Raji (cell line): ENCODE data around the gene CC2D1B.
A peak's percentile ranks its signal among the peaks of the same experiment; 100 is the strongest.

Experiments
- POLR2A ChIP-seq: IDR thresholded peaks from 2 replicates; pipeline ENCODE4 v1.6.1; 2011; ENCODE audit warnings: low read depth, low read length, control low read depth; ENCODE audit not compliant: insufficient read depth

Gene CC2D1B, protein sequence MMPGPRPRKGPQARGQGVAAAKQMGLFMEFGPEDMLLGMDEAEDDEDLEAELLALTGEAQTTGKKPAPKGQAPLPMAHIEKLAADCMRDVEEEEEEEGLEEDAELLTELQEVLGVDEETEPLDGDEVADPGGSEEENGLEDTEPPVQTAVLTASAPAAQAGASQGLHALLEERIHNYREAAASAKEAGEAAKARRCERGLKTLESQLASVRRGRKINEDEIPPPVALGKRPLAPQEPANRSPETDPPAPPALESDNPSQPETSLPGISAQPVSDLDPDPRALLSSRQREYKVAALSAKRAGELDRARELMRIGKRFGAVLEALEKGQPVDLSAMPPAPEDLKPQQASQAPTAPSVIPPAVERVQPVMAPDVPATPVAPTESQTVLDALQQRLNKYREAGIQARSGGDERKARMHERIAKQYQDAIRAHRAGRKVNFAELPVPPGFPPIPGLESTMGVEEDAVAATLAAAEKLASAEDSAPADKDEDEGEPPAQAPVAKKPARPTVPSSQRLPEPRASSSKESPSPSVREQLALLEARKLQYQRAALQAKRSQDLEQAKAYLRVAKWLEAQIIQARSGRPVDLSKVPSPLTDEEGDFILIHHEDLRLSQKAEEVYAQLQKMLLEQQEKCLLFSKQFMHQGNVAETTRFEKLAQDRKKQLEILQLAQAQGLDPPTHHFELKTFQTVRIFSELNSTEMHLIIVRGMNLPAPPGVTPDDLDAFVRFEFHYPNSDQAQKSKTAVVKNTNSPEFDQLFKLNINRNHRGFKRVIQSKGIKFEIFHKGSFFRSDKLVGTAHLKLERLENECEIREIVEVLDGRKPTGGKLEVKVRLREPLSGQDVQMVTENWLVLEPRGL

DNA sequence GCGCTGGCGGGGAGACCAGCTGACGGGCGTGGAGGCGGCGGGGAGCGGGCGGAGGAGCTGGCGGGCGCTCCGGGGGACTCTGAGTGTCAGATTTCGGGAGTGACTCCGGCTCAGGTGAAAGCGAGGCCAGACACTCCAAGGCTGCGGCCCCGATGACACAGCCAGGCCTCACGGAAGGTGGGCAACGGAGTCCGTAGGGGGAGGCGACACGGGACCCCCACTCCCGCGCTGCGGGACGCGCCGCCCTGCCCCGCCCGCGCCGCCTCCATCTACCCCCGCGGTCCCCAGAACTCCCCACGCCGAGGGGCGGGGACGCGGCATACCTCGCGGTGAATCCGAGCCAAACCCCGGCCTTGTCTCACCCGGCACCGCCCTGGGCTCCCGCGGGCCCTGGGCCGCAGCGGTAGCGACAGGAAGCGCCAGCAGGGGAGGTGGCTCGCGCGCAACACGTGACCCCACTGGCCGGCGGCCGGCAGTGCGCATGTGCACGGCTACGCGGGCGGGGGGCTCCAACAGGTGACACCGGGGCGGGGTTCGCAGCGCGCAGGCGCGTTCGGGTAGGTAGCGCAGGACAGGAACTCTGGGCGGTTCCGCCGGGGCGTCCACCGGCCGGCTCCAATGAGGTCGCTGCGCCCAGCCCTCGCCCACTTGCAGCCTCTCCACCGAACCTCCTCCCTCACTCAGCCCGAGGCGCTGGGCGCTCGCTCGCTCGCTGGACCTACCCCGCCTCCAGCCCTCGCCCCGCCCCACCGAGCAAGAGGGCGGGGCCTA is at the start of gene CC2D1B:
CC2D1B (minus strand) TSS at position 460 of the 771 bp plus-strand sequence. CDS start 1,585 bp downstream, outside the sequence.
- peak; percentile 94 for TF ChIP-seq POLR2A

DNA sequence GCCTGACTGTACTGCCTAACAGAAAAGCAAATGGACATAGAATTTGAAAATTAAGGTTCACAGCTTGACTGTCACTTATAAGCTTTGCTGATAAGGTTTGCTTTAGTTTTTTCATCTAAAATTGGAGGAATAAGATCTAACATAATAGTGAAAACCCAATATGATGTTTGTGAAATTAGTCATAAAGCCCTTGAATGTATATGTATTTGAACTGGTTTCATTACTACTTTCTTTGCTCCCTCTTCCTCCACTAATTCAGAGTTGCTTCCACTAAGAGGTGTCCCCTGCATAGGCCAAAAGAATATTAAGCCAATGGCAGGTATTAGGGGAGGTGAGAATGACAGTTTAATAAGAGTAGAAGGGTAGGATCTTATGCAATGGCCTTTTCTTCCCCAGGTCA is 48.9 kb upstream of the CC2D1B start:
- TF ChIP-seq POLR2A = no peak

DNA sequence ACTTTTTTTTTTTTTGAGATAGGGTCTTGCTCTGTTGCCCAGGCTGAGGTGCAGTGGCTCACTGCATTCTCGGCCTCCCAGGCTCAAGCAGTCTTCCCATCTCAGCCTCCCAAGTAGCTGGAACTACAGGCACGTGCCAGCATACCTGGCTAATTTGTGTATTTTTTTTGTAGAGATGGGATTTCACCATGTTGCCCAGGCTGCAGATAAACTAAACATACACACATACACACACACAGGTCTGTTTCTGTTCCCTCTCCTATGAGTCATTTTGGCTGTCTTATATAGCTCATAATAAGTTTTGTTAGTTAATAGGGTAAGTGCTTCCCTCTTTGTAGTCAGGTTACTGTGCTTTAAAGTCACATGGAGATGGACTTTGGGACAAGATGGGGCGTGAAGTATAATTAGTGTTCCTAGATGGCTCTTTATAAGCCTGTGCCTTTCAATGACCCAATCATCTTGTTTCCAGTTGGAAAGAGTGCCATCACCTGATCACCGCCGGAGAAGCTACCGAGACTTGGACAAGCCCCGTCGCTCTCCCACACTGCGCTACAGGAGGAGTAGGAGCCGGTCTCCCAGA is 47.5 kb upstream of the CC2D1B start:
- no peak for TF ChIP-seq POLR2A

DNA sequence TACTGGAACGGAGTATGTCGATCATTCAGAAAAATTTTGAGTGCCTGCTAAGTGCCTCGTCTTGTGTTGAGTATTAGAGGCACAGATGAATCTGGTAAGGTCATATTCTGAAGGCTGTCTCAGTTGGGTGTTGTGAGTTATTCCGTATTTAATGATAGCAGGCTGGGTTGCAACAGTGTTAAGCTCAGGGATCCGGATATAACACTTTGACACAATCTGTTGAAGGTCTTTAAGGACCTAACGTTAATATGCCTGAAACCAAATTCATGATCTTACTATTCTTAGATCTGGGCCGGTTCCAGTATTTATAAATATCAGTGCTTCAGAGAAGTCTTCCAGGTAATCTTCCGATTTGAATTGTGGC is 39.0 kb upstream of the CC2D1B start:
- no peak for TF ChIP-seq POLR2A

DNA sequence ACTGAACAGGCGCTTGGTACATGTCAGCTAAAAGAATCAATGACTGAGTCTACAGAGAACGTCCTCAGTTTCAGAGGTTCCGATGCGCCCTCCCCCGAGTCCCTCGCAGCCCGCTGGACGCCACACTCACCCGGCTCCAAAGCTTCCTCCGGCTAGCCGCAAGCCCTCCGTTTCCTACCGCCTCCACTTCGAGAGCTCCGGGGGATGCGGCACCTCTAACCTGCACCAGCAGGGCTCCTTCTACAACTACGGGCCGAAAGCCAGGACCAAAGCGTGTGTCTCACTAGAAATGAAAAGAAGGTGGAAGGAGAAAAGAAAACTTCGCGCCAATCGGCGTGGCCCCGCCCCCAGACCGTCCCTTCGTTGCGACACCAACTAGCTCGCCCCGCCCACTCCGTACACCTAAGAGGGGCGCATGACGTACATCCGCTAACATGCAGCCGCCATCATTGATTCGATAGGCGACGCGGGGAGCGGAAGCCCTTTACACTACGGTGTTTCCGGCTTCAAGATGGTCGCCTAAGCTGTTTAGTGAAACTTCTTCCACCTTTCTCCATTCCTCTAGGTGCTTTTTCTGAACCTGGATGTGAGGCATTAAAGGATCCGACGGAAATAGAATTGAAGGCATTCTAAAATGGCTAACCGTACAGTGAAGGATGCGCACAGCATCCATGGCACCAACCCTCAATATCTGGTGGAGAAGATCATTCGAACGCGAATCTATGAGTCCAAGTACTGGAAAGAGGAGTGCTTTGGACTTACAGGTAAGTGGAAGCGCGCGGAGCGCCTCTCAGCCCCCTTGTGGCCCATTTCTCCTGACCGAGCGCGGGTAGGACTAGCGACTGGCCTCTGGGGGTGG is 38.3 kb upstream of the CC2D1B start, which contains the start of the genes ORC1 and PRPF38A:
ORC1 (minus strand) TSS at position 308 of the 859 bp plus-strand sequence. CDS start 2,200 bp downstream, outside the sequence.
PRPF38A (plus strand) TSS at position 487 of the 859 bp plus-strand sequence; CDS start at position 635, 148 bp downstream.
- peak; percentile 90 for TF ChIP-seq POLR2A

DNA sequence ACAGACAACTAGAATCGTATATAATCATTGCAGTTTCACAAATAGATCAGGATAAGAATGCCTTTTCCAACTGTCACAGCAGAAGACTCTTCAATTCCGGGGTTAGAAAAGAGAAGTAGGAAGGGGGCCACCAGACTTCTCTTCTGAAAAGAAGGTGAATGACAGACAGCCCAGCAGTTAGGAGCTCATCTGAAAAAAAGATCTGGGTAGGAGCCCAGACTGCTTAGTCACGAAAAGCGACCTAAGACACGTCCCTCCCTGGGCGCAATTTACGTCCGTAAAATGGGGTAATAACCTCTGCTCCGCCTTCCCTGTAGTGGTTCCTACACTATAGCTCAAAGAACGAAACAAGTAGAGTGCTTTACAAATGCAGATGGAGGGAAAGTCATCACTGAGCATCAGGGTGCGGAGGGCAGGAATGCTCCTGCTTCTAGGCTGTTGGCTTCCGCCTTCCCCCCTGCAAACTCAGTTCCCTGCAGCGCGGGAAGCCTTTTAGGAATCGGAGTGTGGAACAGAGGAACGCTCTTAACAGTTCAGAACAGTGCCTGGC is 37.6 kb upstream of the CC2D1B start:
- TF ChIP-seq POLR2A = no peak

DNA sequence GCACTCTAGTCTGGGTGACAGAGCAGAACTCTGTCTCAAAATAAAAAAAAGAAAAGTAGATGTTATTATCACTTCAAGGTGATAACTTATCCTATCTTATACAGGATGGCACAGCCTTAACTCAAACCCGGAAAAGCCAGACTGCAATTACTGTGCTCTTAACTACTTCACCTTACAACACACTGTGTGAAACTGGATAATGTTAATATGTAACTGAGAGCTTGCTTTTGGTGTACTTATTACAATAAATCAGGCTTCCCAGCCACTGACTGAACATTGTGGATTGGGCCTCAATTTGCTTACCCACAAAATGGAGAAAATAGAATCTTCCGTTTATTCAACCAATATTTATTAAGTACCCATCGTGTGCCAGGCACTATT is 36.8 kb upstream of the CC2D1B start:
- no peak for TF ChIP-seq POLR2A

DNA sequence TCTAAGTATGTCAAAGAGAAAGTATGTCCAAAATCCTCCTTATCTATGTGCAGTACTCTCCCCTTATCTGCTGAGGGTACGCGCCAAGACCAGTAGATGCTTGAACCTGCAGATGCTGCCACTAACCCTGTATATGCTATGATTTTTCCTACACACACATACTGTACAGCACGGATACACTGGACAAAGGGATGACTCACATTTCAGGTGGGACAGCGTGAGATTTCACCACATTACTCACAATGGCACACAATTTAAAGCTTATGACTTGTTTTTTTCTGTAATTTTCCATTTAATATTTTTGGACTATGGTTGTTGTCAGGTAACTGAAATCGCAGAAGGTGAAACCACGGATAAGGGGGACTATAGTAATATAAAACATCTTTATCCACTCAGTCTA is 34.1 kb upstream of the CC2D1B start:
- no peak for TF ChIP-seq POLR2A

DNA sequence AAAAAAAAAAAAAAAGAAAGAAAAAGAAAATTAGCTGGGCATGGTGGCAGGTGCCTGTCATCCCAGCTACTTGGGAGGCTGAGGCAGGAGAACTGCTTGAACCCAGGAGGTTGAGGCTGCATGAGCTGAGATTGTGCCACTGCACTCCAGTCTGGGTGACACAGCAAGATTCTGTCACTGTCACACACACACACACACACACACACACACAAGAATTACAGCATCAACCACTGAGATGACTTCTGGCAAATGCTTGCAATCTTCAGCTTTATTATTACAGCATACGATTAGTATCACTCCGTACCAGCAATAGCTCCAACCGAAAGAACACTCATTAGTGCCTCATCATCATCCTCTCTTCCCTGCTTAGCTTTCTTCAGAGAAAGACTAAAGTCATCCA is 33.6 kb upstream of the CC2D1B start:
- TF ChIP-seq POLR2A = no peak

DNA sequence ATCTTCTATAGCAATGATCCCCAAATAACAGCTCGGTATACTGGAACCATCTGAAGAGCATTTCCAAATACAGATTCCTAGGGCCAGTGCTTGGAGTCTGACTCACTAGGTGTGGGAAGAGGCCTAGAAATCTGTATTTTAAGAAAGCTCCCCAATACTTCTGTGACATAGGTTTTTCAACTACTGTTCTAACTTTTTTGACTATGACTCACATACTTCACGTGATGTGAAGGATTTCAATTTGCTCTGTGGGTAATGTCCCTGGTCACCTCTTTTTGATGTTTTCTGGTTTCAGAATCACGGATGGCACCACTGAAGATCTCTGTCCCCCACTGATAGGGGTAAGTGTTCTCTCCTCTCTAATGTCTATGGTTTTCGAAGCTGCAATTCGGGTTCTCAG is 27.2 kb upstream of the CC2D1B start:
- no peak for TF ChIP-seq POLR2A

DNA sequence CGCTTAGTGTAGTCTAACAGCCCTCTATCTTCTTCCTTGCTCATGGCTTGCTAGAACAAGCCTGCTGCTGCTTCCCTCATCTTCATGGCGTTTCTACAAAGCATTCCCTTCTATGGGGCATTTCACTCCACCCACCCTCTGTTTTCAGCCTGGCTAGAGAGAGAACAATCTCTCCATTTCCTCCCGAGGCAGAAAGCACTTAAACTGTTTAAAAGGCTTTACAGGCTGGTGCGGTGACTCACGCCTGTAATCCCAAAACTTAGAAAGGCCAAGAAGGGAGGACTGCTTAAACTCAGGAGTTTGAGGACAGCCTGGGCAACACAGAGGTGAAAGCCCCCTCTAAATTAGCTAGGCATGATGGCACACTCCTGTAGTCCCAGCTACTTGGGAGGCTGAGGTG is 20.5 kb upstream of the CC2D1B start:
- TF ChIP-seq POLR2A = no peak

DNA sequence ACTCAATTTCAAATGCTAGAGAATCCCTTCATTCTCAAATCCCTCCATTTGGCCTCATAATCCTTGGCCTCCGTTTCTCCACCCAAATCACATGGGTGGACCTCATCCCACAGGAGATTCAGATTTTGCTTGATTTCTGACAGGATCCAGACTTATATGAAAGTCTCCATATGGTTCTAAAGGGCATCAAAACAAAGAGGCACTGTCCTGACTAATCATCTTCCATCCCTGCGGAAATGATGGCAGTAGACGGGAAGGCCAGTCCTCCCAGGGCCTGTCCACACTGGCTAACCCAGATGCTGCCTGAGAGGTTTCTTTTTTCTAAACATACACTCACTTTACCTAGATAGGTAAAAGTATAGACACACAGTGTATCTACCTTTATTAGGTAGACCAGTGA is 19.4 kb upstream of the CC2D1B start:
- TF ChIP-seq POLR2A = no peak

DNA sequence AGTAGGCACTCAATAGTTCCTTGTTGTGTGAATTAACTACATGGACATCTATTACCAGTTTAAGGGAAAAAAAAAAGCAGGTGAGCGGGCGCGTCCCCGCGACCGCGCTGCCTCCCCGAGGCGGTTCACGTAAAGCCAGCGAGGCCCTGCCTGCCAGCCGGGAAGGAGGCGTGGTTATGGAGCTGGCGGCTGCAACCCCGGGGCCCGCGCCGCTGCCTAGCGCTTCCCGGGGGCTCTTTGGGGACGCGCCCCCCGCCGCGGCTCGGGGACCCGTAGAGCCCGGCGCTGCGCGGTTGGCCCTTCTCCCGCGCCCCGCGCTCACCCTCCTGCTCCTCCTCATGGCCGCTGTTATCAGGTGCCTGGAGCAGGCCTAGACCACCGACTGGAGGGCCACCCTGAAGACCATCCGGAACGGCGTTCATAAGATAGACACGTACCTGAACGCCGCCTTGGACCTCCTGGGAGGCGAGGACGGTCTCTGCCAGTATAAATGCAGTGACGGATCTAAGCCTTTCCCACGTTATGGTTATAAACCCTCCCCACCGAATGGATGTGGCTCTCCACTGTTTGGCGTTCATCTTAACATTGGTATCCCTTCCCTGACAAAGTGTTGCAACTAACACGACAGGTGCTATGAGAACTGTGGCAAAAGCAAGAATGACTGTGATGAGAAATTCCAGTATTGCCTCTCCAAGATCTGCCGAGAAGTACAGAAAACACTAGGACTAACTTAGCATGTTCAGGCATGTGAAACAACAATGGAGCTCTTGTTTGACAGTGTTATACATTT is 2.6 kb upstream of the CC2D1B start:
- TF ChIP-seq POLR2A = no peak

DNA sequence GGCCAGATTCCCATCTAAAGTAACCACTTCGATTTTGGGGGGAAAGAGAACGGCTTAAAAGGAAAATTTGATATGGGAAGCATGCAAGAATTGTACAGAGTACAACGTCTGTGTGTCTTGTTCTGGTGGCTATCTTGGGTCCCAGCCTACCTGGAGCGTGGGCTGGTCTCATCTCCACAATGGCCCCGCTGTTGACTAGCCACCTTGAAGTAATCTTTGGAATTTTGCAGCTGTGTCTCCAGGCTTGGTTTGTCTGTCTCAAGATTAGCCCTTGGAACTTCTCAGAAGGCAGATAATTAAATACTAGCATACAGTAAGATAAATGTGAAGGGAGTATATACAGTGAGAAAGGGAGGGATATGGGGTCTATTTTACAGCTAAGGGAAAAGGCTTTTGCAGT is 1.3 kb upstream of the CC2D1B start:
- TF ChIP-seq POLR2A = no peak

DNA sequence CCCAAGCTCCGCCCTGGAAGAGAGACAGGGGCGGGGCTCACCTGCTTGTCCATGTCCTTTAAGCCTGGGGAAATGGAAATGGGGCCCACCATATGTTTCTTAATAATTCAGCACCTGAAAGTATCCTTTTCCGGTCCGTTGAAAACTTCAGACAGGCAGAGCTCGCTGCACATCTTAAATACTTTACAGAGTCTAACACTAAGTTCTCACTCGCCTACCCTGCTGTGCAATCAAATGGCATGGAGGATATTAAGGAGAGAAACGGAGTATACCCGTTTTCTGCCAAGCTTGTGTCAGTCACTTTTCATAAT is 467 bp upstream of the CC2D1B start:
- no peak for TF ChIP-seq POLR2A
